Epithelial cell of prostate (primary cell): ENCODE results near the gene SLC9A3.
A peak's percentile ranks its signal among the peaks of the same experiment; 100 is the strongest.

Source experiments
- DNase-seq: peaks from one replicate; pipeline ENCODE4 v3.0.0-alpha.2; 2011; ENCODE audit warnings: low read depth, low spot score
- H3K27ac ChIP-seq: fragments of 450-650 bp; 2 replicates; pipeline ENCODE4 v1.5.1; 2017; ENCODE audit warnings: mild to moderate bottlenecking

The SLC9A3 gene

DNA sequence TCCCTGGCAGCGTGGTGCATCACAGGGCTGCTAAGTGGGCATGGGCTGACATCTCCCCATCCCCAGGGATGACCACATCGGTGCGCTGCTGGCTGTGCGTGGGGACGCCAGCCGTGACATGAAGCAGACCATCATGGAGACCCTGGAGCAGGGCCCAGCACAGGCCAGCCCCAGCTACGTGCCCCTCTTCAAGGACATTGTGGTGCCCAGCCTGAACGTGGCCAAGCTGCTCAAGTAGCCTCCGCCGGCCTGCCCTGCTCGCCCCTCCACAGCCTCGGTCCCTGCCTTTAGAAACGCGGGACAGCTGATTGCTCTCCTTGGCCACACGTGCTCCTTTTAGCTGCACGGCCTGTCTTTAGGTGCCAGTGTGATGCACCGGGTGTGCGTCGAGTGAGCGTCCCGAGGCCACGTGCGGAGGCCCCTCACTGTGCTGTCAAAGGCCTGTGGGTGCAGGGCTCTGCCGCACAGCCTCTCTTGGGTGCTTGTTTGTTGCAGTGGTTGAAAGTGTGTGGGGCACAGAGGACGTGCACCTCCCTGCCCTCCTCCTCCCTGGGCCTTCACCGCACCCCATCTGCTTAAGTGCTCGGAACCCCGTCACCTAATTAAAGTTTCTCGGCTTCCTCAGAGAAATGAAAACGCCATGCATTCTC lies 57.5 kb downstream of the SLC9A3 start:
- no peak overlapping the region for H3K27ac ChIP-seq
- DNase-seq, result no peak

- H3K27ac ChIP-seq, result no peak overlapping the region
- no peak for DNase-seq
Measured at GRCh38 chr5:465591-466403, 58.5 kb downstream of the SLC9A3 start.

DNA sequence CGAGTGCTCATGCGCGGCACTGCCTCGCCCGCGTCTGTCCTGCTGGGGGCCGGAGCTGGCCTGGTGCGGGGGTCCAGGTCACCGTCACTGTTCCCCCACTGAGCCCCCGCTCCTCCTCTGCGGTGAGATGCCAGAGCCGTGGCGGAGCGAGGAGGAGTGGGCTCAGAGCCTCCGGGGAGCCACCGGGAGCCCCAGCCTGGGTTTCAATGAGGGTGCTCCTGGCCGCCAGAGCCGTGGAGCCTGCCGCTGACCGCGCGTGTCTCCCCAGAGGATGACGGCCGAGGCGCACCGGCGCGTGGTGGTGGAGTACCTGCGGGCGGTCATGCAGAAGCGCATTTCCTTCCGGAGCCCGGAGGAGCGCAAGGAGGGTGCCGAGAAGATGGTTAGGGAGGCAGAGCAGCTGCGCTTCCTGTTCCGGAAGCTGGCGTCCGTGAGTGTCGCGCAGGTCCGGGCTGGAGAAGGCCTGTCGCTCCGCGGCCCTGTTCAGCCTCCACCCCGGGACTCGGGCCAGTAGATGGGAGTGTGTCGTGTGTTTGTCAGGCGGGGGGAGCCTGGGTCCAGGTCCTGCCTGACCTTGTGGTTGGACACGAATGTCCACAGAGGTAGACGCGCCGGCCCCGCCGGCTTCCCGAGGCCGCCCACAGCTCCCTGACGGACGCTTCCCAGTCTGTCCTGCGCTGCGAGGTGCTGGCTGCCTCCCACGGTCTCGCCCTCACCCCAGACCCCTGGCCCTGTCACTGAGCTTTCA lies 59.2 kb downstream of the SLC9A3 start:
- H3K27ac ChIP-seq, result no peak overlapping the region
- DNase-seq, result no peak

DNA sequence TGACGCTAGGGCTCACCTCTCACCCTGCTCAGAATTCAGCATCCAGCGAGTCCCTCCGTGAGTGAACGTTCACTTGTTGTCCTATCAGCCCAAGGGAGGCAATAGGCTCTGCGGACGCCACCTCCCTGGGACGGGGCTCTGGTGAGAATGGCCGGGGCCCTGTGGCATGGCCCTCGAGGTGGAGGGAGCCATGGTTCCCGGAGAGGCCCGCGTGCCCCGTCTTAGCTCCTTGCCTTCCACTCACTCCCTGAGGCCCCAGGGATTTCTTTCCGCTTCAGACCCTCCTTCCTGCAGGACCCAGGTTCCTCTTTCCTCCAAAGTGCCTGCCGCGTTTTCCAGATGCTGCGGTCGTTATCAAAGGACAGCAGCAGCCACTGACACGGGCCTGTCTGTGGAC lies 59.8 kb downstream of the SLC9A3 start:
- H3K27ac ChIP-seq, result no peak overlapping the region
- DNase-seq, result no peak

DNA sequence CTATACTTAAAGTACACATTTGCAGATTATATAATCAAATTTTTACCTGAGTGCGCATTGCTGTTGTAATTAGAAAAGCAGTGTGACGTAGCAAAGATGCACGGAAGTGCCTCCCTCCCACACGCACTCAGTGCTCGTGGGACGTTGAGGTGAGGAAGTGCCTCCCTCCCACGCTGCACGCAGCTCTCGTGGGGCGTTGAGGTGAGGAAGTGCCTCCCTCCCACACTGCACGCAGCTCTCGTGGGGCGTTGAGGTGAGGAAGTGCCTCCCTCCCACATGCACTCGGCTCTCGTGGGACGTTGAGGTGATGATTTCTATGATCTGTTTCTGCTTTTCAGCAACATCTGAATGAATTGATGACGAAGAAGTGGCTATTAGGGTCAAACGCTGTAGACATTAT lies 60.3 kb downstream of the SLC9A3 start:
- H3K27ac ChIP-seq, result no peak overlapping the region
- no peak for DNase-seq

DNA sequence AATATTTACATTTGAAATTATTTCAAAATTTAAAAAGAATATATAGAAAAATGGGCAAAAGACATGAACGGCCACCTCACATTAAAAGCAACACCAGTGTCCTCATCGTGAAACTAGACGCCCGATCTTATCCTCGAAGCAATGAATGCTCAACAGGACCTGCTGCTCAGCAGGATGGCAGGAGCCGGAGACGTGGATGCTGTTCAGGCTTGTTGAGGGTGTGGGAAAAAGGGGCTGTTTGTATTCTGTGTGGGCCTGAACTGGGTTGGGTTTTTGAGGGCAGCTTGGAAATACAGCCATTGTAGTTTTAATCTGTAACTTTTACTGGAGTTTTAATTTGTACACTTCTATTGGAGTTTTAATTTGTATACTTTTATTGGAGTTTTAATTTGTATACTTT lies 60.9 kb downstream of the SLC9A3 start:
- DNase-seq, result no peak
- no peak overlapping the region for H3K27ac ChIP-seq

- DNase-seq, result no peak
- H3K27ac ChIP-seq, result no peak overlapping the region
Measured at GRCh38 chr5:462051-462481, 62.2 kb downstream of the SLC9A3 start.

DNA sequence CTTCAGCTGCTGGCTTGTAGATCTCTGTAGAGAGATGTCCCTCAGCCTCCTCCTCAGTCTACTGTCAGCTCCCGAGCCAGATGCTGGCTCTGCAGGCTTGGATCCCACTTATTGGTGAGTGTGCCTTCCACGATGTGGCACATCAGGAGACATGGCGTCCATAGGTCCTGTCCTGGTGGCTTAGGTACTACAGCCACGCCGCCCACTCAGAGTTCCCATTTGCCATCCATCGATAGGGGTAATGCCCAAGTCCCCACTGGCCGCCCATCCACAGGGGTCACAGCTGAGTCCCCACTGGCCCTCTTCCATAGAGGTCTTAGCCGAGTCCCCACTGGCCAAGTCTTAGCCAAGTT lies 64.0 kb downstream of the SLC9A3 start:
- no peak overlapping the region for H3K27ac ChIP-seq
- DNase-seq, result no peak

DNA sequence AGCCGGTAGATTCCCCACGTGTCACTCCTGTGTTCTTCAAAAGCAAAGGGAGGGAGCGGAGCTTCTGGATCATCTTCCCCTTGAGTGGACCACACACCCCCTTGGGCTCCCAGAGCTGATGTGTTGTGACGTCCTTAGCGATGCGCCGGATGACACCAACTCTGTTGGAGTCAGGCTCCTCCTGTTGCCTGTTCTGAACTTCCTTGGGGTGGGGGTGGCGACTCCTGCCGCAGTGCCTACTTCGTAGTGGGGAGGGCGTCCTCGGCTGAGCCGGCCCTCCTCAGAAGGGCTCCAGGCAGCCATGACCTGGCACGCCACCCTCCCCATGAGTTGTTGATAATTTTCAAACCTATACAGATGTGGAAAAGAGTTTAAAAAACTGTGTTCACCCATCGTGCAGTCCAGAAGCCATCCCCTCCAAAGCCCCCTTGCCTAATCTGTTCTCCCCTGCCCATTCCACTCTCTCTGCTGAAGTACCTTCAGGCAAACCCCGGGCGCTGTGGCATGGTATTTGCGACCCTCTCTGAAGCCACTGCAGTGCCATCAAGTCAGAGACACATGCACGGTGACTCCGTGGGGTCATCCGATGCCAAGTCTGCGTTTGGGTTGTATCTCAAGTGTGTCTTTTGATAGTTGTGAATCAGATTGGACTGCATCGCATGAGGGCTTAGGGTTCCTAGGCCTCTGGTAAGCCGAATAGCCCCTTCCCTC lies 64.5 kb downstream of the SLC9A3 start:
- no peak for DNase-seq
- peak overlapping the region; percentile 64 for H3K27ac ChIP-seq

DNA sequence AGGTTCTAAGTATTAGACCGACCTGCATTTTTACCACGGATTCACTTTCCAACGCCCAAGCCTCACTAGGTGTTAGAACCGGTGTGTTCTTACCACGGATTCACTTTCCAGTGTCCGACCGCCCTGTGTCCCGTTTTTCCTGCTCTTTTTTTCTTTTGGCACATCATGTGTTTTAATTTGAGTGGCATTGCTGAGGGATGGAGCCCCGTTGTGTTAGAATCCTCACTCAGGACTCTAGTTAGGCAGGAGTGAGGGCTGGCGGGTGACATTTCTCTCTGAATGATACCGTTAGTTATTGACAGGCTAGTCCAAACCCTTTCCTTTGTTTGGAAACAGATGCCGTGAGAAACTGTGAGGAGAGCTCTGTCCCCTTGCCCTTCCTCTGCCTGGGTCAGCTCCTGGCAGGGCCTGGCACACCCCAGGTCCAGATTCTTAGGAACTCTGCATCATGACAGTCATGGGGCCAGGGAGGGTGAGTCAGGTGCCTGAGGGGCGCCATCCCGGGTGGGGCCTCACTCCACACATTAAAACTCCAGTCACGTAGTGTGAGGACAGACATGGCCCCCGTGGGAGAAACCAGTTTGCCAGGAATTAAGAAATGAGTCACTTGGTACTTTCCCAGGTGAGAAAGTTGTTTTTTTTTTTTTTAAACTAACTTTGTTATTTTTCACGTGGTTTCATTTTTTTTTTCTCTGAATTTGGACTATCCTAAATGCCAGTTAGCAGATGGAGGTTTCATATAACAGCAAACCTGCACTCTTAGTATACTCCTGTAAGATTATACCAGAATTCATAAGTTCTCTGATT lies 65.5 kb downstream of the SLC9A3 start:
- H3K27ac ChIP-seq, result peak overlapping the region; percentile 64
- DNase-seq, result peak; percentile 81

DNA sequence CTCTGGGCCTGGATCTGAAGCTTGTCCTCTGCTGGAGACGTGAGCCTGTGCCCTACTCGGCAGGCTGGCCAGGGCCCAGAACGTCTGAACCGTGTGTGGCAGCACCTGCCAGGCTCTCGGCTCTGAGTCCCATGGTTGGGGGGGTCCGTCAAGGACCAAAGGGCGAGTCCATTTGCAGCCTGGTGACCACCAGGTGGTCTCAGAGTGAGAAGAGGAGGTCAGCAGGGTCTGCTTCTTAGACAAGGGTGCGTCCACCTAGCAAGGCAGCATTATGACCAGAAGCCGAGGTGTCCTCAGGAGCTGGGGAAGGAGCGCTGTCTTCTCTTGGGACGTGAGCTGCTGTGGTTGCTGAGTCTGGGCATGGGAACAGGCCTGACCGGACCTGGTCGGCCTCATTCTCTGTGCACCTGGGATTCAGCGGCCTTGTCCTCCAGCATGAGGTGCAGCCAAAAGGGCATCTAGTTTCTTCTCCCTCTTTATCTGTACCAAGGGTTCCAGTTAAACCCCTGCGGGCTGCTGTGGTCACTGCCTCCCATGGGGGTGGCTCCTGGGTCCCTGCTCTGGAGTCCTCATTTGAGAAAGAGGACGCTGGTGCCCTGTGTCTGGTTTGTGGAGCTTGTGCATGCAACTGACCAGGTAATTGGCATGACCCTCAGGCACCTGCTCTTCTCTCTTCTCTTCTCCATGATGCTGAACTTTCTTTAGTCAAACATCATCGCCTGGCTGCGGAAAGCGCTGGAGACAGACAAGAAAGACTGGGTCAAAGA lies 66.9 kb downstream of the SLC9A3 start:
- DNase-seq, result no peak
- H3K27ac ChIP-seq, result no peak overlapping the region

DNA sequence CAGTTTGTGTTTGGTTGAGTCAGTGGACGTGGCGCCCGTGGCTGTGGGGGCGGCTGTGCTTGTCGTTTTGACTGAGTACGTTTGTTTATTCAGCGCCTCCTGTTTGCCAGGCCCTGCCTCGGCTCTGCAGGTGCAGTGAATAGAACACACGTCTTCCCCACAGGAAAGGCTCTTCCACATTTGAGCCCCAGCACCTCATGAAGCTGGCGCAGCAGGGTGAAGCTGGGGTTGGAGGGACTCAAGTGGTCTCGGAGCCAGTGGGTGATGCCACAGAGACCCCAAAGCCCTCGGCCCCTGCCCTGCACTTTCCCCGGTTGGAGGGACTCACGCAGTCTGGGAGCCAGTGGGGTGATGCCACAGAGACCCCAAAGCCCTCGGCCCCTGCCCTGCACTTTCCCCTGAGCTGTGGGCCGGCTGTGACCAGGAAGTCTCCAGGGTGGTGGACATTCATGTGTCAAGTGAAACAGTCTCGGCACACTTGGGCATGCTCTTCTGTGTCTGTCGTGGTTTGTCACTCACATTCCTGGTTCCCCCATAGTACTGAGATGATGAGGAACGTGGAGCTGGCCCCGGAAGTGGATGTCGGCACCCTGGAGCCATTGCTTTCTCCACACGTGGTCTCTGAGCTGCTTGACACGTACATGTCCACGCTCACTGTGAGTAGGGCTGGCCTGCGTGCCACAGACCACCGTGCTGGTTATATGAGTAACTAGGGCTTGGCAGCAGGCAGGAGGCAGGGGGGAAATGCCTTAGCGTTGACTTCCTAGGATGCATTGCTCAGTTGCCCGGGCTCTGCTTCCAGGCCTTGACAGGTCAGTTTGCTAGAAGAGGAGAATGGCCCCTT lies 67.7 kb downstream of the SLC9A3 start:
- no peak overlapping the region for H3K27ac ChIP-seq
- DNase-seq, result no peak

DNA sequence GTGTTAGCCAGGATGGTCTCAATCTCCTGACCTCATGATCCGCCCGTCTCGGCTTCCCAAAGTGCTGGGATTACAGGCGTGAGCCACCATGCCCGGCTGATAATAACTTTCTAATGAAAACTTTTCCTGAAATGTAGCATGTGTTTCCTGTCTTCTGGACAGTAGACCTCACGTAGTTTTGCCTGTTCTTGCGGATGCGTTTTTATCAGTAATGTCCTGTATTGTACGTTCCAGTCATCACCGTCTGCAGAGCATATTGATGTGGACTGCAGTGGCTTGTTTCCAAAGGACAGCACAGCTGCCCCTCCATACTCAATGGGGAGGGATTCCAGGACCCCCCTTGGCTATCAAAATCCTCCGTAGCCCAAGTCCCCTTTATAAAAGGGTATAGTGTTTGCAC lies 68.4 kb downstream of the SLC9A3 start:
- DNase-seq, result no peak
- H3K27ac ChIP-seq, result no peak overlapping the region

DNA sequence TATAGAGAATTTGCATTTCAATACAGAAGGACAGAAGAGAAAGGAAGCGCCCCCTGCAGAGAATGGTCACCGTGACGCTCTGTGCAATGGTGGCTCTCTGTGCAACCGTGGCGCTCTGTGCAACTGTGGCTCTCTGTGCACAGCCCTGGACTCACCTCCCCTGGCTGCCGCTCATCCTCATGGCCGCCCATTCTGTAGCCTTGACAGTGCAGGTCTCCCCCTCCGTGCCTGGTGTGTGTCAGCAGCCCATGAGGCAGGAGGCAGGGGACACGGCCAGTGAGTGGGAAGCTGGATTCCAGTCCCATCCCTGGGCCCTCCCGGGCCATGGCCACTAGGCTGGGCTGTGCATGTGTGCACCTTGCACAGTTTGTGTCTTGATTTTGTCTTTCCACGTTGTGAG lies 69.3 kb downstream of the SLC9A3 start:
- DNase-seq, result no peak
- no peak overlapping the region for H3K27ac ChIP-seq

GRCh38 chr5:453725-454481 lies 70.3 kb downstream of the SLC9A3 start:
- DNase-seq, result no peak
- H3K27ac ChIP-seq, result peak overlapping the region; percentile 21

GRCh38 chr5:452978-453710 lies 71.1 kb downstream of the SLC9A3 start:
- peak overlapping the region; percentile 21 for H3K27ac ChIP-seq
- no peak for DNase-seq
